NCI-H2081 (cell line): ENCODE data around the gene BICRAL.
"Not testable (repeated sequence)": the region's sequence is repeated elsewhere in the genome, so short reads cannot be mapped to it uniquely, and the experiment has no call there.

Source experiments
- DNase-seq, 2 experiments: peaks; one replicate each; lab custom pipeline; 2025; lab: John Stamatoyannopoulos, UW

BICRAL gene

GRCh38 chr6:42781796-42782688 lies at the start of gene BICRAL:
Gene BICRAL, plus strand, starts transcription at chr6:42782052. Its CDS starts 39,971 bp downstream, at chr6:42822023.
- DNase-seq, result peak; percentile 71 to 76

GRCh38 chr6:42733867-42734481 lies 47.9 kb upstream of the BICRAL start:
- not testable (repeated sequence) for DNase-seq

- DNase-seq, result no peak
Observed at GRCh38 chr6:42735976-42736375, 45.9 kb upstream of the BICRAL start.

- DNase-seq, result no peak
Observed at GRCh38 chr6:42740725-42741124, 41.1 kb upstream of the BICRAL start.

DNA sequence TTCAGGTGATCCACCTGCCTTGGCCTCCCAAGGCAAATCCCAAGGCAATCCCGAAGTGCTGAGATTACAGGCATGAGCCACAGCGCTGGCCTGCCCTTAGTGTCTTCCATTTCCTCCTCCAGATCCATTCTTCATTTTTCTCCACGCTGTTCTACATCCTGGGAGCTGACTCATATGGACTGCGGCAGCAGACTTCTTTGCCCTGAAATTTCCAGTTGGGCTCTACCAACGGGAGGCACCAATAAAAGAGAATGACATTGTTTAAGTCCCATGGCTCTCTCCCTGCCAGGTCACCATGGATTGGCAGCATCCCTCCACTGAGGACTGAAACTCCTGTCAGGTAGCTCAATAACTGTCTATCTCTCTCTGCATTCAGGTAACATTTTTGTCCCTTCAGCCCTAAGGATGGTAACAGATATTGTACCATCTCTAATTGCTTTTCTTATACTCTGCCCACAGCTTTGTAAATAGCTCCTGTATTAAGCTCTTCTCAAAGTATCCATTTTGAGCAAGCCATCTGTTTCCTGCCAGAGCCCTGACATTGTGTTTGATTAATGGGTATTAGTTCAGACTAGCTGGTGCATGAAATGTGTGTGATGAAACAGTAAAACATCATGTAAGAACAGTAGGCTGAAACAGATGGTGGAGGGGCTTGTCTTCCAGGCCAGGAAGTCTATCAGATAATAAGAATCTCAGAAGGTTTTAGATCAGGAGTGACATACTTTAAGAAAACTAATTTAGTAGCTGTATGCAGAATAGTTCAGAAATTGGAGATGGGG lies 39.5 kb upstream of the BICRAL start:
- peak; percentile 65 to 83 for DNase-seq

DNA sequence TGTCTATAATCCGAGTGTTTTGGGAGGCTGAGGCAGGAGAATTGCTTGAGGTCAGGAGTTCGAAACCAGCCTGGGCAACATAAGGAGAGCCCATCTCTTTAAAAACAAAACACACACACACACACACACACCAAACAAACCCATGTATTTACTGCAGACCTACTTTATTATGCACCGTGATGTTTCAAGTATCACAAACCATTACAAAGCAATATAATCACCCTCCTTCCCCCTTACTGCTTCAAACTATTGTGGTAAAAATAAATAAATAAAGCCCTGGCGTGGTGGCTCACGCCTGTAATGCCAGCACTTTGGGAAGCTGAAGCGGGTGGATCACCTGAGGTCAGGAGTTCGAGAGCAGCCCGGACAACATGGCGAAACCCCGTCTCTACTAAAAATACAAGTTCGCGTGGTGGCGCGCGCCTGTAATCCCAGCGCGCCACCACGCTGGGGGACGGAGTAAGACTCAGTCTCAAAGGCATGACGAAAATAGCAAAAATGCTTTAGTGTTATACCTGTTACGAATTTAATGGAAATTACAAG lies 37.4 kb upstream of the BICRAL start:
- peak in 1 of 2 experiments; percentile 53 for DNase-seq

GRCh38 chr6:42745083-42745639 lies 36.7 kb upstream of the BICRAL start:
- peak in 1 of 2 experiments; percentile 17 for DNase-seq

DNA sequence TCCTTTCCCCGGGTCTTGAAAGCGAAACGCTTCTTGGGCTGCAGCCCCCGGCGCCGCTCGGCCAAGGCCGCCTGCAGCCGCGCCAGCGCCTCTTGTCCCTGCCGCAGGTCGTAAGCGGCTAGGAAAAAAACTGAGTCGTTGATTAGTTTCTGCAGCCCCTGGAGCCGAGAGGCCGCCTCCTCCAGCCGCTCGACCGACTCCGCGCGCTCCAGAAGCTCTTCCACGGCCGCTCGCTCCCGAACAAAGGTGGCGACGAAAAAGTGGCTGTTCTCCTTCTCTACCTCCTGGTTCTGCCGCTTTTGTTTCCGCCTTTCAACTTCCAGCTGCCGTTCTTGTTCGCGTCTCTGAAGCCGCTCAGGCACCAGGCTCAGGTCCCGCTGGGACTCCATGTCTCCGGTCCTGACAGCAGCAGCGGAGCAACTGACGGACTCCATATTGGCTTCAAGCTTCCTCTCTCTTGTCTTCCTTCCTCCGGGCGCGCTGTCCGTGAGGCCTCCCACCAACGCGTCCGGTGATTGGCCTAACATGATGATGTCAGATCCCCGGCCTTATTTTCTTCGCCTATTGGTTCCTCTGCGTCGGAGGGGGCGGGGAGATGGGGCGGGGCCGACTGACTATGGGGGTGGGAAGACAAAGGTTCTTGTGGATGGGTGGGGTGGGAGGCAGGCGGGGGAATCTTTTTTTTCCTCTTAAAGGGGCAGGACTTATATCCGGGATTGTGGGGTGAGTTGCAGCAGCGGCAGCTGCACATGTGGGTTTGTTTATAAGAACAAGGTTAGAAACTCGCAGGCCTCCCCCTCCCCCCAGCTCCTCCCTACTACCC lies 36.0 kb upstream of the BICRAL start, which contains the start of gene TBCC:
Gene TBCC, minus strand, starts transcription at position 464 of the 823 bp plus-strand sequence. Its CDS starts 30 bp downstream, at position 434.
- DNase-seq, result peak; percentile 97 to 98

GRCh38 chr6:42746463-42747391 lies 35.1 kb upstream of the BICRAL start:
- DNase-seq, result peak; percentile 88 to 93

DNA sequence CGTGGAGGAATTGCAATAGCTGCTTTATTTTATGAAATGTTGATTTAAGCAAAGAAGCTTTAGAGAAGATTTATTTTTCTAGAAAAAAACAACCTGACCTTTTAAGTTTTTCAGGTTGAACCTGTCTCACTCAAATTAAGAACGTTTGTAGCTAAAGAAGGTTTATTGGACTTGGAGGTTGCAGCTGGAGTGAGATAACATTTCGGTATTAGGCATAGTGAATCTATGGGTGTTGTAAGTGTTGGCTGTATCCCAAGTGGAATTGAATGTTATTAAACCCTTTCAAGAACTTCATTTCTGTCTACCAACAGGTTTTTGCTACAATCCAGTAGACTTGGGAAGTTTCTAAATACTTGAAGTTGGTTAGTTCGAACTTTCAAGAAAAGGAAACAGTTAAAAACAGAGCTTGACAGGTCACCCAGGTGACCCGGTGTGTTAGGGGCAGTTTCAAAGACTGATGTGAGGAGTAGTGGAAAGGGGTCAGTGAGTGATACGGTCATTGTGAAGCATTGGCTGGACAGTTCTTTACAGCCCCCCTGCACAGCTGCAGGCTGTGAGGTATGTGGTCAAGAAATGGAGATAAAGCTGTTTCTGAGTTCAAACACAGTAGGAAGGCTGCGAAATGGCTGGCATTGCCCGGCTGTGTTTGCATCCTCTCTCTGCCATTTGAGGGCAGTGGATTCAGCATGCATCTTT lies 33.5 kb upstream of the BICRAL start:
- no peak for DNase-seq

DNA sequence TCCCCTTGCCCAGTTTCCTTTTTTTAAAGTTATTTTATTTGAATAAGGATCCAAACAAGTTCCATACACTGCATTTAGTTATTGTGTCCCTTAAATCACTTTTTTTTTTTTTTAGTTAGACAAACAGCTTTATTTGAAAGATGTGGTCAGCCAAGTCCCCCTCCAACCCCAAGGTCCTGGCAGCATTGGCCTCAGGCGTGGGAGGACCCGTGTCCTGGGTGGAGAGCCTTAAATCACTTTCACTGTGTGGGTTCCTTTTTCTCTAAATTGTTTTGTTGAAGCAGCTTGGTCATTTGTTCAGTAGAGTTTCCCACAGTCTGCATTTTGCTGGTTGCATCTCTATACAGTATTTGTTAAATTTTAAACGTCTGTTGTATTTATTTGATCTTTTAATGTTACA lies 30.8 kb upstream of the BICRAL start:
- DNase-seq, result no peak

- no peak for DNase-seq
Observed at GRCh38 chr6:42754759-42755158, 27.1 kb upstream of the BICRAL start.

DNA sequence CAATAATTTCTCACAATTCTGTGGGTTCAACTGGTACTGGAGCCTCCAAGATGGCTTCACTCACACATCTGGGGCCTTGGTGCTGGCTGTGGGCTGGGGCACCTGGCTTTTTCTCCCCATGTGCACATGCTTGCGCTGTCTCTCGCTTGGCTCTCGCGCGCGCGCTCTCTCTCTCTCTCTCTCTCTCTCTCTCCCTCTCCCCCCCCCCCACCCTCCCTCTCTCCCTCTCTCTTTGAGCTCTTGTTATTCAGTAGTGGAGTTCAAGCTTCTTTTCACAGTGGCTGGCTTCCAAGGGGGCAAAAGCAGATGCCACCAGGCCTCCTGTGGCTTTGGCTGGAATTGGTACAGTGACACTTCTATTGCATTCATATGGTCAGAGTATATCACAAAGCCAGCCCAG lies 25.1 kb upstream of the BICRAL start:
- no peak for DNase-seq

DNA sequence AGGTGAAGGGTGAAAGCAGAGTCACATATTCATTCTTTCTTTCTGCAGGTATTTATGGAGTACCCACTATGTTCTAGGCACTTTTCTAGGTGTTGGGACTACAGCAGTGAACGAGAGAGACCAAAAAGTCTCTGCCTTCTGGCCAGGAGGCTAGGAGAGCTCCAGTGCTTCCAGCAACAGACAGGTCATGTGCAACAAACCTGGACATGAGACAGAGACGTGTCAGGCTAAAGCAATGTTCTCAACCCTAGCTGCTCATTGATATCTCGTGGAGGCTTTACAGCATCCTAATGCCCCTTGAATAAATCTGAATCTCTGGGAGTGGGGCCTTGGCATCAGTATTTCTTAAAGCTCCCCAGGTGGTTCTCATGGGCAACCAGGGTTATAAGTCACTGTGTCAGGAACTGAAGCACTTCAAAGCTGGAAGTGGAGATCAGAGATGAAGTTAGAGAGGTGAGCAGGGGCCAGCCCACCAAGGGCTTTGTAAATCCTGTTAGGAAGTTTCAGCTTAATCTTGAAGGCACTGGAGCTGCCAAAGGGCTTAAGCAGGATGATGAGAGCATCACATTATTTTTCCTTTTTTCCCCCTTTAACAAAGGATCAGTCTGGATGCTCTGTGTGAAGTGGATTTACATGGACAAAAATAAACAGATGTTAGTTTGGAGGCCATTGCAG lies 23.0 kb upstream of the BICRAL start:
- no peak for DNase-seq

DNA sequence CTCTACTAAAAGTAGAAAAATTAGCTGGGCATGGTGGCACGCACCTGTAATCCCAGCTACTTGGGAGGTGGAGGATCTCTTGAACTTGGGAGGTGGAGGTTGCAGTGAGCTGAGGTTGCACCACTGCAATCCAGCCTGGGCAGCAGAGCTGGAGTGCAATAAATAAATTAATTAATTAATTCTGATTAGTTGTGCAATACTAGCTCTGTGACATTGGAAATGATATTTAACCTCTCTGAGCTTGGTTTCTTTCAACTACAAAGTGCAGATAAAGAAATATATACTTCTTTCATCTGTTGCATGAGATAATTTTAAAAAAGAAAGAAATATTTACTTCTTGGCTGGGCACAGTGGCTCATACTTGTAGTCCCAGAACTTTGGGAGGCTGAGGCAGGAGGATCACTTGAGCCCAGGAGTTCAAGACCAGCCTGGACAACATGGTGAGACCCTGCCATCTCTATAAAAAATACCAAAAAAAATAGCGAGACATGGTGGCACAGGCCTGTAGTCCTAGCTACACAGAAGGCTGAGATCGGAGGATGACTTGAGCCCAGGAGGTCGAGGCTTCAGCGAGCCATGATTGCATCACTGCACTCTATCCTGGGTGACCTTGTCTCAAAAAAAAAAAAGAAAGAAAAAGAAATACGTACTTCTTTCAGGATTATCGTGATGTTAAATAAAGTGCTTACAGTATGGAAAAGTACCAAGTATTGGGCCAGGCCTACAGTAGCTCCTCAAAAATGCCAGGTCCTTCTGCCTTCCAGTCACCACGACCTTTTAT lies 20.4 kb upstream of the BICRAL start:
- DNase-seq, result no peak

DNA sequence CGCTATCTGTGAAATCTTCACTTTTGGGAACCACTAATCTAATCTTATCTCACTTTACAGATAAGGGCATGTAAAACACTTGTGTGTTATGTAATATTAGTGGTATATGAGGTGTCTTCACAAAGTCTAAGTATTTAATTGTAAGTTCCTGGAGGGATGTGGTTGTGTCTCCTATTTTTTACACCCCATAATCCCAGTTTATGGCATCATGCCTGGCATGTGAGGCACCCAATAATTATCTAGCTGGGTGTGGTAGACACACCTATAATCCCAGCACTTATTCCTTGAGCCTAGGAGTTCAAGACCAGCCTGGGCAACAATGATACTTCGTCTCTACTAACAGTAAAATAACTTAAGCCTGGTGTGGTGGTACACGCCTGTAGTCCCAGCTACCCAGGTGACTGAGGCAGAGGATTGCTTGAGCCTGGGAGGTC lies 19.4 kb upstream of the BICRAL start:
- DNase-seq, result no peak

DNA sequence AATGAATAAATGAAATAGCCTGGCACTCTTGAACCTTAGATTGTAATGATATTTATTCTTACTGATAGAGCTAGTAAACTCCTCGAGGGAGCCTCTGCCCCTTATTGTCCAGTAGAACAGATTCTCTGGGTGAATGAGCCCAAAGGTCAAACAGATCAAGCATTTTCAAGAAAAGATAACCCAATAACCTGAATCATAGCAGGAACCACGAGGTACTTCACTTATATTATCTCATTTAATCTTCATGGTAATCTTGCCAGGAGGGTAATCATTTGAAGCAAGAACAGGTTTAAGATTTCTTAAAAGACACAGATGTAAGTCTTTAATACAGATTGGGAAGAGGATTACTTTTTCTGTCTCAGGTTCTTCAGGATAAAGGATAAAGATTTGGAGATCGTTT lies 18.9 kb upstream of the BICRAL start:
- no peak for DNase-seq
